ENCODE data around the gene C22orf39.
A peak's percentile ranks its signal among the peaks of the same experiment; 100 is the strongest.

Gene C22orf39

DNA sequence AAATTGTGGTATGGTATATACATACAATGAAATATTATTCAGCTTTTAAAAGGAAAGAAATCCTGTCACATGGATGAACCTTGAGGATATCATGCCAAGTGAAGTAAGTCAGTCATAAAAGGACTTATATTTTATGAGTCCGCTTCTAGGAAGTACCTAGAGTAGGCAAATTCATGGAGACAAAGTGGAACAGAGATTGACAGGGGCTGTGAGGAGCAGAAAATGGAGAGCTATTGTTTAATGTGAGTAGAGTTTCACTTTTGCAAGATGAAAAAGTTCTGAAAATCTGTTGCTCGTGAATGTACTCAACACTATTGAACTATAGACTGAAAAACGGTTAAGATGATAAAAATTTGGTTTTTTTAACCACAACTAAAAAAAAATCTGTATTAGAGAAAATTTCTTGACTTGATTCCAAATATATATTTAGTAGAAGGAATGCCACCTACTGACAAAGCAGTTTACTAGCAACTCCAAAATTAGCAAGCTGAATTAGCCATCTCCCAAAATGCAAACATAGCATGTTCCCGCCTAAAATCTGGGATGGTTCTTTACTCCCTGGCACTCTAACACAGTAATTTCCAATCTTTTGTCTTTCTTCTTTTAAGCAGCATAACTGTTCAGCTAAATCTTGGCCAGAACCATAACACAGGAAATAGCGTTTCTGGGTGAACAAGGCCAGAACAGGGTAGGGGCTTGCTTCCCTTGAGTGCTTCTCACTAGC, 30.0 kb upstream of the C22orf39 start:
- peak; percentile 7 for DNase-seq (ENCODE audit: low spot score)

DNA sequence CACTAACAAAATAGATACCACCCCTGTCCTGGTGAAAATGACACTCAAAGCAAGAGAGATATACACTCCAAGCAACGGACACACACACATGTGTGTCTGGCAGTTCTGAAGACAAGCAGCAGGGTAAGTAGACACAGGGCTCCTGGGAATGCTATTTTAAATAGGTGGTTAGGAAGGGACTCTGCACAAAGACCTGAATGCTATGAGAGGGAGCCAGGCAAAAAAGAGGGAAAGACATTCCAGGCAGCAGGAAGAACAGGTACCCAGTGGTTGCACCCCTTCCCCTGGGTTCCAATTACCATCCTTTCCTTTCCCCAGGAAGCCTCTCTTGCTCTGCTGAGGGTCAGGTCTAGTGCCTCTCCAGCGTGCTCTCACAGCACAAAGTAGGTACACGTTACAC, 28.5 kb upstream of the C22orf39 start:
- no peak for DNase-seq (ENCODE audit: low spot score)

DNA sequence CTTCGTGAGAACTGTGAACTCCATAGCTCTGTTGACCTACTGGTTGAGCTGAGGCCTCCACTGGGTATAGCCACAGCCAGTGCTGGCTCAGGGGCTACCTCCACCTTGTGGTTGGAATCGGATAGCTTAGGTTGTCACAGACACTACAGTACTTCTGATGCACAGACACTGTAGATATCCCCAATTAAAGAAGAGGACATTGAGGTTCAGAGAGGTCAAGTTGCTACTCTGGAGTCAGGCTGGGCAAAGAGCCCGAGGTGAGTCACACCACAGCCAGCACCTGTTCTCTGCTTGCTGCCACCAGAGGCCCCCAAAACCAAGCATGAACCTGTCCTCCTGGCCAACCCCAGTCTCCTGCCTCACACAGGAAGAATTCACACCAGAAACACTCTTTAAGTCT, 26.1 kb upstream of the C22orf39 start:
- no peak for DNase-seq (ENCODE audit: low spot score)

DNA sequence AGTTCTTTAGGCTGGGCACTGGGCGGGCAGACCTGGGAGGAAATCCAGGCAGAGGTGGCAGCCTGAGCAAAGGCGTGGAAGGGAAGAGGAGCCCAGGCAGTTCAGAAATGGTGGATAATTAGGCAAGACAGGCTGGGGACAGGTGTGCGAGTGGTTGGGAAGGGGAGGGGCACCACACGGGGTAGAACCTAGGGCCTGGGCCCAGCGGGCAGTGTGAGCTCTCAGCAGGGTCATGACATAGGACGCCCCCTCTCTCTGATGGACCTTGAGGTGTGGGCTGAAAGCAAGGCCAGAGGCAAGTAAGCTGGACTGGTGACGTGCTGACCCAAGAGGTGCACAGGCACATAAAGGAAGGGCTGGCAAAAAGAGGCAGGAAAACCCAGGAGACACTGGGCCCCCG, 24.7 kb upstream of the C22orf39 start:
- no peak for DNase-seq (ENCODE audit: low spot score)

DNA sequence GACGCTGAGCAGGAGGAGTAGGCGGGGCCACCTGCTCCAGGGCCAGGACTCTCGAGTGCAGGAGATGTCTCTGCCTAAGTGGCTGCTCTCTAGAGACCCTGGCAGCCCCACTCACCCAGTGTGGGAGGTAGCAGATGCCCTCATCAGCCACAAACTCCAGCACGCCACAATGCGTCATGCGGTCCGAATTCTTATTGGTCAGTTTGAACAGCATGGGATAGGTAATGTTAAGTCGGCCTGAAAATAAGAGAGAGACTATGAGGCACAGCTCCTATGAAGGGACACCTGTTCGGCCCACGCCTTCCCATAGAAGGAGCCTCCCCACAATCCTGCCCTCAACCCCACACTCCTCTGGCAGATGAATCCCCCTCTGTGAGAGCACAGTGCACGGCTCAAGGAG, 24.1 kb upstream of the C22orf39 start:
- no peak for DNase-seq (ENCODE audit: low spot score)

DNA sequence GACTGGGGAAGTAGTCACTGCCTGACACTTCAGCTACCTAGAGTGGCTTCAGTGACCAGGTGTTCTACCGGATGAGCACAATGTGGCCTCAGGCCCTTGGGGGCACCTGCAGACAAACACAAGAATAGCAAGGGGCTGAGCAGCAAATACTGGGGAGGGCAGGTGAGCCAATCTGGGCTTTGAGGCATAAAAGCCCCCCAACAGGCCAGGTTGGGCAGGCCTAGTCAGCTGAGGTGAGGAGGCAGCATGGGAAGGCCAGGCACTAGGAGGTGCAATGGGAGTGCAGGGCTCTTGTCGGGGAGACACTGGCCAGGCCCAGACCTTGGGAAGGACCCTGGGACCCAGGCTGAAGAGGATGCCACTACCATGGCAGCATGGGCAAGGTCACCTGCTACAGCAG, 22.5 kb upstream of the C22orf39 start:
- no peak for DNase-seq (ENCODE audit: low spot score)

DNA sequence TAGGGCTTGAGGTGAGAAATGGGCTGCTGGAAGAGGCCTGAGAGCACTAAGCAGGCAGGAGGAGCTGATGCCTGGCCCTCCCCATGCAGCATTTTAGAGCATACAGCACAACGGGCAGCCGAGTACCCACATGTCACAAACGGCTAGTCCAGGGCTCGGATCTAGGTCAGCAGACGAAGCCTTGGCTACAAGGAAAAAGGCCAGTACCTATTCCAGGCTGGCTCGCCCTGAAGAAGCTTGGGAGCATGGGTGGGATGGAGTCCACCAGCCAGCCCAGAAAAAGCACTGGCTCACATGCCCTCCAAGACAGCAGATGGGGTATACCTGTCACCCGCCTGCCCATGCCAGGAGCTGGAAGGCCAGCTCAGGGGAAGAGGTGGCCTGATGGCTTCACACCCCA, 21.9 kb upstream of the C22orf39 start:
- DNase-seq (ENCODE audit: low spot score), result no peak

DNA sequence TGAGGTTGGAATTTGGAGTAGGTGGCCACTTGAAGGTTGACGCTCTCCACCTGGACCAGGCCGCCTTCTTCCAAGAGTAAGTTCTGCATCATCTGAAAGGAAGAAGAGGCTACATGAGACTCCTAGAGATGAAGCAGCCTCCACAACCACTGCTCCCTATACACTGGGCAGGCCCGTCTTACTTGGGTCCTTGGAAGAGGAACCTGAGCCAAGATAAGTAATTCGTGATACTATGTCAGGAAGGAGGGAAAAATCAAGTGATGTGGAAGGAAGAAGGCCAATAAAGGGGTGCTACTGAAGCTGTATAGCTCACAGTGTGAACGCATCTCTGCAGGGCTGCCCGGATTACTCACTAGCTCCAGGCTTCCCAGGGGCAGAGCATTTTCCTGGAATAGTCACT, 20.4 kb upstream of the C22orf39 start:
- no peak for DNase-seq (ENCODE audit: low spot score)

DNA sequence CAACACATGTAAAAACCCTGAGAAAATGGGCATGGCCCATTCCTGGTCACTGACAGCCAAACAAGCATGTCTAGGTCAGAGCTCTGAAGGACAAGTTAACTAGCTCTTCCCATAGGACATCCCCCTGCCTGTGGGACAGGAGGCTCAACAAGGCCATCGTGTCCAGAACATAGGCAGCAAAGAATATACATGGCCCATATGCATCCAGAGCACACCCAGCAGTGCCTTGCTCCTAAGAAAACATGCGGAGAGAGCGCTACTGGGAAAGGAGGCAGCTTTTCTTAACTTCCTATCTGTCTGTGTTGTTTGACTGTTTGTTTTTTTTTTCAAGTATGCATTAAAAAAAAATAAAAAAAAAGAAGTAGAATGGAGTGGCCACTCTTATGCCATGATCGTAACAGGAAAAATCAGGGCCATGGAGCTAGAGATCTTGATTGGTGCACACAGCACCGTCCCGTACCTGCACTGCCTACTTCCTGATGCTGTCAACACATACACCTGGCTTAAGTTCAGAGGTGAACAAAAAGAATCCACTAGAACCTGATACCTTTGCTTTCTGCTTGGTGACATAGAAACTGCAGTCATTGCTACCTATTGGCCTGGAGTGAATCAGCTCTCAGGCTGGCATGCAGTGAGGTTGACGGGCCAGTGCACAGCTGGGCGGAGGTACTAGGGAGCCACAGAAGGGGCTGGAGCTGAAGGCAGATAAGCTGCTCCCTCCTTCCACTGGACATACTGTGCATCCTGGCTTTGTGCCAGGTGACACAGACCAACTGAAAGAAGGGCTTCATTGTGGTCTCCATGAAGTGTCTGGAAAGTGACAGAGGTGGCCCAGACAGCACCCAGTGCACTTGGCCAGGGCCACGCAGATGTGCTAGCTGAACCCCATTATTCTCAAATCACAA, 19.6 kb upstream of the C22orf39 start:
- no peak for DNase-seq (ENCODE audit: low spot score)

DNA sequence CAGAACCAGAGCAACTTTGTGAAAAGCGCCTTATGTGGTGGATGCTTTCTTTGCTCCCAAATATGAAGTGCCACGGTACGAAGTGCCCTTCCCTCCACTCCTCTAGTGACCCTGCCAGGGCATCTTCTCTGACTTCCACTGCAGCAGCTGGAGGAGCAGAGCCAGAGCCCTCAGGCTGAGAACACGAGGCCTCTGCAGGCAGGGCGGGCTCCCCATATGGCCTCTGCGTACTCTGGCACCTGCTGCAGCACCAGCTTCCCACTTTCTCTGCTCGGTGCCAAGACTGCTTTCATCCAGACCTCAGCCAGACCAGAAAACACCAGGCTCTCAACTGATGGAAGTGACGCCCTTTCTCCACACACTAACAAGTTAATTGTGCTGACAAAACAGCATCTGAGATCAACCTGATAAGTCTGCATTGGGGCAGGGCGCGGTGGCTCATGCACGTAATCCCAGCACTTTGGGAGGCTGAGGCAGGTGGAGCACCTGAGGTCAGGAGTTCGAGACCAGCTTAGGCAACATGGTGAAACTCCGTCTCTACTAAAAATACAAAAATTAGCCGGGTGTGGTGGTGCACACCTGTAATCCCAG, 18.7 kb upstream of the C22orf39 start:
- DNase-seq (ENCODE audit: low spot score), result no peak

DNA sequence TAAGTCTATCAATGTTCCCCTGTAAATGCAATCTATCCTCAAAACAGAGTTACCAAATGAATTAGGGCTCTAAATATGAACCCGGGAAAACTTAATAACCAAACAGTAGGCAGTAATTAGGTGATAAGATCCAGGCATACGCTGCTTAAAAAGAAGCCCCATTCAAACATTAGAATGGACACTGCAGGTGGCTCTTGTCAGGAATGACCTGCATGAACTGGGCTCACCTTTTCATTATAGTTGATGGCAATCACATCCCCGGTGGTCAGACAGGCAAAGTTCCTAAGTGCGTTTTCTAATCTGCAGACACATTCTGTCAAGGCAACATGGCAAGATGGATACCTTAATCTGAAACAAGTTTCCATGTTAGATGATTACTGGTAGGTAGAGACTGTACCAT, 17.5 kb upstream of the C22orf39 start:
- DNase-seq (ENCODE audit: low spot score), result no peak

DNA sequence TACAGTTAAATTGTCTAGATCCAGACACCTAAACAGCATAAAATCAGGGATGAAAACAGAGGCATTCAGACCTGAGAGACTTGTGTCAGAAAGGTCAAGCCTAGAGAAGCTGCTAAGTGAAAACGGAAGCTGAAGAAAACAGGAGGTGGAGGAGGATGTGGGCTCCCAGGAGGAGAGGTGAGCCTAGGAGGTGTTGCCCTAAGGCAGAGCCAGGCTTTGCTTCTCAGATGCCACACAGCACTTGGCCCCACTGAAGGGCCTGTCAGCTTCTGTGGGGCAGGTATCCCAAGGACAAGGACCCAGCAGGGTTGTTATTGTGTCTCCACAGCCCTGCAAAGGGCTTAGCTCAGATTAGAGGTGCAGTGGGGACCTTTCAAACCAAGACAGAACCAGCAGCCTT, 17.0 kb upstream of the C22orf39 start:
- DNase-seq (ENCODE audit: low spot score), result no peak

DNA sequence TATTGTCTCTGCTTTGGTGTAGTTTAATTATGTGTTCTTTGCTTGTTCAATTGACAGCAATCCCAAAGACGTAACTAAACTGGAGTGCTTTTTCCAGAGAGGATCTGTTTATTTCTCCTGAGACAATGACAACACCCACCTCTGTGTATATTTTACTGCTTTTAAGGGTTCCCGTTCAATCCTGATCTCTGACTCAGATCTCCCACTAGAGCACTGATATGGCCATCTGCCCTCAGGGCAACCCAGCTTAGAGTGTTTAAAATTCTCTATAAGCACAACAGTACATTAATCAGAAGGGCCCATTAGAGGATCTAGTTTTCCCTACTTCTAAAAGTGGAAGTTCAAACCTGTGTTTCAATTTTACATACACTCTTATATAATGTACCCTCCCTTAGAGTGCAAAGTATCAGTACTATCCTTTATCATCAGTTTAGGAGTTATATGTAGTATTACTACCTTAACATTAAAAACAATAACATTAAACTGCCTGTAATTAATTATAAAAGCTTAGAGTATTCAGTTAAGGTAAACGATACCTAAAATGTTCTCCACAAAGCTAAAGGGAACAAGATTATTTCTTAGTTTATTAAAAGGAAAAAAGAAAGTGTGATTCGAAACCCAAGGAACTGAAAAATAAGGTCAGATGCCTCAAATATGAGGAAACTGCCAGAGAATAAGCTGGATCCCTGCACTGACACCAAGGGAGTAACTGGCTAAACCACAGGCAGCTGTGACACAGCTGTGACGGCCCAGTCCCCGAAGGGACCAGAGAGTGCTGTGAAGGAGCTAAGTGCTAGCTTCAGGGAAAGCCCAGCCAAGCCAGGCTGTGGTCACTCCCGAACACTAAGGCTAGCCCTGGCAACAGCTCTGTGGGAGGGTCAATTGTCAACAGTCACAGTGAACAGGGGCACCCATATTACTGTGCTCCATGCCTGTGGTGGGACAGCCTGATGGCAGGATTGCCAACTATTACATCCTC, 16.3 kb upstream of the C22orf39 start:
- no peak for DNase-seq (ENCODE audit: low spot score)

DNA sequence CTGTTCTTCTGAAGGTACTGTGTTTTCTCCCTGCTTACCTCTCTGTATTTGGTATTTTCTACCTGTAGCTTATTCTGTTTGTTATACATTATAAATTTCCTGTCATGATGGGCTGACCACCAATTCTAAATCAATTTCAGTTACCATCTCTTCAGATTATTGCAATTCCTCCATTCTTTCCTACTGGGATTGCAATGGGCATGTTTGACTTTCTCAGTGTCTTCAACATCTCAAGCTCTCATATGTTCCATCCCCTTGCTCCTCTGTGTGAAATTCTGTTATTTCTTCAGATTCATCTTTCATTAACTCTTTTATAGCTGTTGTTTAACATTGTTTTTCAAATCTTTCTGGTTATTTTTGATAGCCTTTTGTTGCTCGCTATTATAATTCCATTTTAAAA, 15.5 kb upstream of the C22orf39 start:
- DNase-seq (ENCODE audit: low spot score), result no peak

DNA sequence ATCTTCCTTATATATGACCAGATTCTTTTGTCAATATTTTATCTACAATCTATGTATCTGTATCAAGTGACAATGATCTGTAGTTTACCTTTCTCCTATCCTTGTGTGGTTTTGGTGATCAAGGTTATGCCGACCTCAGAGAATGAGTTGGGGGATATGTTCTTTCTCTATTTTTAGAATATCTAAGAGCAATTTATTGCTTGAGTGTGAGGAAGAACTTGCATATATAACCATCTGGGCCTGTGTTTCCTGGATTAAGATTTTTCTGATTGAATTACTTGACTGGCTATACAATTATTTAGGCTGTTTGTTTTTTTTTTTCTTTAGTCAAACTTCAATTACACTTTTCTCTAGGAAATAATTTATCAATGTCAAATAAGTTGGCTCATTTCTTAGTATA, 14.0 kb upstream of the C22orf39 start:
- DNase-seq (ENCODE audit: low spot score), result no peak

DNA sequence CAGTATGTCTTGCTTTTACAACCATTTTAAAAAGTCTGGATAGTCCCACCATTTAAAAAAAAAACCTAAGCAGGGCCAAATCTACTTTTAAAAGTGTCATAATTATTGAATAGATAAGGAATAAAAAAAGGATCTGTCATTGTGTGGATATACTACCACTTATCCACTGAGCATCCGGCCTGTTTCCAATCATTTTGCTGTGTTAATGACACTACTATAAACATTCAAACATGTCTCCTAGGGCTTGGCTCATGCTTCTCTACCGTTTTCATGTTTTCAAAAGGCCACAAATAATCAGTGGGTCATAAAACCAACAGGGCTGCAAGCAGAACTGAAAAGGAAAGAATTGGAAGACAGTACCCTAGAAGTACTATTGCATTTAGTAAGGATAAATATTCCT, 12.5 kb upstream of the C22orf39 start:
- no peak for DNase-seq (ENCODE audit: low spot score)

DNA sequence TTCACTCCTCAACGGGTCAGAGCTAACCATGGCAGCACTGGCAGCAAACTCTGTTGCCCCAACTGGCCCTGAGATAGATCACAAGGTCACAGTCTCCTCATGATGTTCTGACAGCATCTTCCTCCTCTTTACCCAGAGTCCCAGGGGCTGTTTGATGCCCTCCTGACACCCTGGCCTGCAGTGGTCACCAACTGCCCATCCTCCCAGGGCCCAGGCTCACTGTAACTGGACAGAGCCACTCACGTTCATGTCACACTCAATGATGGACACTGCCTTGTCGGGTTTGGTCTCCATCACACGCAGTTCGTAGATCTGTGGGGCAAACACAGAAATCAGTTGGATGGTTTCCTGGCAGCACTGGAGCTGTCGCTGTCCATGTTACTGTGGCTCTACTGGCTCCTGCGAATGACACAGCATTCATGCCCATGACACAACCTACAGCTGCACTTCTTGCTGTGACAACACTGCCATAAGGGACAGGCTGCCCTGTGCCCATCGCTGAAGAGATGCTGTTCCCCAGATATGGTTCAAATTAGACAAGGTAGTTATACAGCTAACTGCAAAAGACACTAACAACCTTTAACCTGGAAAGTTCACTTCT, 10.4 kb upstream of the C22orf39 start:
- DNase-seq (ENCODE audit: low spot score), result no peak

DNA sequence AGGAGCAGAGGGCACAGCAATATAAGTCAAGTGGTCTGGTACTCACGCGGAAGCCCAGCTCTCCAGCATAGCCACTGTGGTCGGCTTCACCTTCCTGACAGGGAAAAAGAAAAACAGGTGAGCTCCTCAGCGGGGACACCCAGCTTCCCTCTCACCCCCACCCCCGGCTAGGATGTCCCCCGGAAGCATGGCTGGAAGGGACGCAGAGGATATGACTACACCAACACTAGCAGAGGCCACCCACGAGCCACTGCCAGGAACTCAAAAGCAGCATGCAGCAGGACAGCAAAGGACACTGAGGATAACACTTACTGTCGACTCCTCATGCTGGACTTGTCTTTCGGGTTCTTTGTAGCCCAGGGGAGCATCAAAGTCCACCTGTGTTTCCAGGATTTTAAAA, 9.0 kb upstream of the C22orf39 start:
- no peak for DNase-seq (ENCODE audit: low spot score)

DNA sequence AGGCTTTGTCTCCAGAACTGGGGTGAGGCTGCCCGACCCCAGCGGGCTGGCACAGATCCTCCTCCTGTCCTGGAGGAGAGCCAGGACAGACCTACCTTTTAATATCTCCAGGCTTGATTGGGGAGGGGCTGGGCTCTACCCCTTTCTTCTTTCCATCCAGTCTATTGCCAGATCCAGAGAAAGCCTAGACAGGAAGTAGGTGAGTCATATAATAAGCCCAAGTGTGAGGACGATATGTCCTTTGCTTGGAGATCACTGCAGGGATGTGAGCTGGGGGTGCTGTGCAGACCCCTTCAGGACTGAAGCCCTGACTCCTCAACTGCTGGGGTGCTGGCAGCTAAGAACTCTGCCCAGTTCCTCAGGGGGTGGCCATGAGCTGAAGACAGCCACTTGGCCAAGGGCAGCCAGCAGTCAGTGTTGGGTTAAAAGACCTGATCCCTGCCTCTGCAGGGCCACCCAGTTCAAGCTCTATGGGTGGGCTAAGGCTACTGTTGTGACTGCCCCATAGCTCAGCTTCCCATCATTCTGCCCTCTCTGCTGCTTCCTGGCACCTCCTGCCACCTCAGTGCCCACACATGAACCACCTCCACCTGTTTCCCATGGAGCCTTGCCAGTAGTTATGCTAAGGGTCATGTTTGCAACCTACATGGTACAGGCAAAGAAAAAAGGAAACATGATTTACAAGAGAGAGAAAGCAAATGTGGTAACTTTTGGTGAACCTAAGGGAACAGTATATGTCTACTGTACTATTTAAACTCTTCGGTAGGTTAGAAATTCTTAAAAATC, 8.3 kb upstream of the C22orf39 start:
- DNase-seq (ENCODE audit: low spot score), result no peak

DNA sequence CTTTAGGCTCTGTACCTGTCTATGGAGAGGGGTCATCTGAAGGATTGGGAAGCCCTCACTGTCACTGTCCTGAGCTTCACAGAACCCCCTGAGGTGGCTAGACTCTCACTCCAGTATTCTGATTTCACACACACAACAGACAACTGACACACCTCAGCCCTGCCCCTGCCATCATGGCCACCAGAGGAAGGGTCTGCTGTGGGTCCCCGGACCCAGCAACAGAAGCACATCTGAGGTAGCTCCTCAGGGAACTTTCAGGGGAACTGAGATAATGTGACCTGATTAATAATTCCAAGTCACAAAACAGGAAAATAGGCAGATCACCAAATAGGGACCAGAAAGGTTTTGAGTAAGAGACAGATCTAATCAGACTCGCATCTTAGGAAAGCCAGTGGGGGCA, 7.5 kb upstream of the C22orf39 start:
- DNase-seq (ENCODE audit: low spot score), result no peak

DNA sequence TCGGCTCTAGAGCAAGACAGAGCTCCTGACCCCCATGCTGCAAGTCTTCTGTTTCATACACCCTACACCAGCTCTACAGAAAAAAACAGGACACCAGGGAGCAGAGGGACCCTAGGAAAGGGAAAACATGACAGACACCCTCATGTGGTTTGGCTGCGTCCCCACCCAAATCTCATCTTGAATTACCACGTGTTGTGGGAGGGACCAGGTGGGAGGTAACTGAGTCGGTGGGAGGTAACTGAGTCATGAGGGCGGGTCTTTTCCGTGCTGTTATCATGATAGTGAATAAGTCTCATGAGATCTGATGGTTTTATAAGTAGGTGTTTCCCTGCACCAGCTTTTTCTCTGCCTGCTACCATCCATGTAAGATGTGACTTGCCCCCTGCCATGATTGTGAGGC, 6.6 kb upstream of the C22orf39 start:
- no peak for DNase-seq (ENCODE audit: low spot score)
